ENCODE results near the gene PARD6A. TPM values are rescaled to one million over a fixed set of nuclear protein-coding genes. Genes with fewer than 3 reads are reported as not detected.

Gene PARD6A
- total and polyA plus RNA-seq, 2 of the 4 experiments (the other 2 are of a cell fraction) = 0.36 to 0.55 TPM

DNA sequence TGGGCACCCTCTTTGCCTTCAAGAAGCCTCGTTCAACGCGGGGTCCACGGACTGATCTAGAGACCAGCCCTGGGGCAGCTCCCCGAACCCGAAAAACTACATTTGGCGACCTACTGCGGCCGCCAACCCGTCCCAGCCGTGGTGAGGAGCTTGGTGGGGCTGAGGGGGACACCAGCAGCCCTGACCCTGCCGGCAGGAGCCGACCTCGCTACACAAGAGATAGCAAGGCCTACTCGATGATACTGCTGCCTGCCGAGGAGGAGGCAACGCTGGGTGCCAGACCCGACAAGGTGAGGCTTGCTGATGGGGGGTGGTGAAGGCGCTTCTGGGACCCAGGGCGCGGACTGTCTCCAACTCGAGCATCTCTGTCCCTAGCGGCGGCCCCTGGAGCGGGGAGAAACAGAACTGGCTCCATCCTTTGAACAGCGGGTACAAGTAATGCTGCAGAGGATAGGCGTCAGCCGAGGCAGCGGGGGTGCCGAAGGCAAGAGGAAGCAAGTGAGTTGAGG is 6.3 kb upstream of the PARD6A start:
- no peak for ATAC-seq (ENCODE audit: low read depth)
- CTCF ChIA-PET = no interaction called here
- no peak overlapping the region for H3K14ac ChIP-seq (replicated peaks; ENCODE audit: low read depth, low read length)

More for the DNA sequence above, 6.3 kb upstream of the PARD6A start:
- Histone ChIP-seq H3K36me3 (ENCODE audit: control insufficient read depth, insufficient read depth, low read length) (0 out of 2 replicates have a peak, but pooled peaks cover 1% of the 10 kb centered on the region), H3K79me1 (ENCODE audit: low read depth in 1 of 2, low read length in 2 of 2) (peaks cover 6 to 15% of the 10 kb centered on the region in 2 experiments; a peak in 3 of 4 replicates), H4K8ac (ENCODE audit: low read depth in 2 of 2, low read length in 2 of 2) (no peak overlapping the region), H2BK5ac (ENCODE audit: low read depth, low read length, poor library complexity, severe bottlenecking) (no peak overlapping the region), H3K9ac (ENCODE audit: low read depth, low read length) (no peak overlapping the region), H3K4ac (ENCODE audit: low read depth, low read length) (no peak overlapping the region), H2AK9ac (replicated peaks; ENCODE audit: low read depth, low read length, poor library complexity) (no peak overlapping the region), H2AFZ (replicated peaks; ENCODE audit: low read length, poor library complexity) (no peak overlapping the region), H2AK5ac (ENCODE audit: low read depth, low read length) (no peak overlapping the region; the same call in 1 of the 2 replicates), H3K9me3 (ENCODE audit: control insufficient read depth, insufficient read depth, low read length) (no peaks in the 10 kb centered on the region), H3K27ac (ENCODE audit: insufficient read depth, low read length) (no peak overlapping the region), H4K5ac (ENCODE audit: low read depth, low read length) (no peak overlapping the region), H2BK20ac (ENCODE audit: low read depth, low read length) (no peak overlapping the region), H2BK15ac (ENCODE audit: low read depth, low read length) (no peak overlapping the region), H3K4me1 (ENCODE audit: control insufficient read depth, insufficient read depth, low read length) (peaks cover 9% of the 10 kb centered on the region; the same call in 1 of the 2 replicates), H3K18ac (ENCODE audit: low read depth, low read length) (no peak overlapping the region), H3K4me2 (ENCODE audit: low read depth, low read length) (no peak overlapping the region), H4K91ac (ENCODE audit: insufficient read depth, low read depth, low read length) (no peak overlapping the region), H3K9me1 (ENCODE audit: insufficient read depth, low read length) (peaks cover 7% of the 10 kb centered on the region), H4K20me1 (ENCODE audit: insufficient read depth, low read length) (peaks cover 14% of the 10 kb centered on the region), H3K4me3 (ENCODE audit: insufficient read depth, low read depth, low read length) (no peak overlapping the region), H3K23ac (ENCODE audit: low read depth, low read length) (no peak overlapping the region), H3K27me3 (ENCODE audit: control insufficient read depth, insufficient read depth, low read length) (peaks cover 30% of the 10 kb centered on the region), H3K56ac (ENCODE audit: extremely low read depth, insufficient read depth, low read length) (no peak overlapping the region; the same call in 1 of the 2 replicates), H2BK120ac (ENCODE audit: low read depth, low read length) (no peak overlapping the region)
- intact Hi-C loops (cut with micrococcal nuclease) = no loop called here
- dilution Hi-C loops (cut with HindIII; ENCODE audit: low sequenced_read_pairs, unreplicated experiment) = no loop called here
- TF ChIP-seq FOS (IDR thresholded peaks at IDR 0.05; ENCODE audit: low read depth, low read length) (no peak), MAZ (IDR thresholded peaks at IDR 0.05; ENCODE audit: borderline replicate concordance, low read depth, low read length) (no peak), RCOR1 (IDR thresholded peaks at IDR 0.05; ENCODE audit: insufficient replicate concordance, low read length) (no peak), BHLHE40 (IDR thresholded peaks at IDR 0.05; ENCODE audit: low read depth, low read length) (no peak), RFX5 (IDR thresholded peaks at IDR 0.05; ENCODE audit: low read depth, low read length) (no peak), NFE2L2 (IDR thresholded peaks at IDR 0.05; ENCODE audit: low read depth, low read length) (no peak), RAD21 (IDR thresholded peaks at IDR 0.05; ENCODE audit: low read length) (no peak), MXI1 (IDR thresholded peaks at IDR 0.05; ENCODE audit: borderline replicate concordance, low read depth, low read length) (no peak), CEBPB (IDR thresholded peaks at IDR 0.05; ENCODE audit: low read depth, low read length) (no peak), SMC3 (IDR thresholded peaks at IDR 0.05; ENCODE audit: low read depth, low read length) (no peak)
- TF ChIP-seq, protein P1, sequence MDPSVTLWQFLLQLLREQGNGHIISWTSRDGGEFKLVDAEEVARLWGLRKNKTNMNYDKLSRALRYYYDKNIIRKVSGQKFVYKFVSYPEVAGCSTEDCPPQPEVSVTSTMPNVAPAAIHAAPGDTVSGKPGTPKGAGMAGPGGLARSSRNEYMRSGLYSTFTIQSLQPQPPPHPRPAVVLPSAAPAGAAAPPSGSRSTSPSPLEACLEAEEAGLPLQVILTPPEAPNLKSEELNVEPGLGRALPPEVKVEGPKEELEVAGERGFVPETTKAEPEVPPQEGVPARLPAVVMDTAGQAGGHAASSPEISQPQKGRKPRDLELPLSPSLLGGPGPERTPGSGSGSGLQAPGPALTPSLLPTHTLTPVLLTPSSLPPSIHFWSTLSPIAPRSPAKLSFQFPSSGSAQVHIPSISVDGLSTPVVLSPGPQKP (IDR thresholded peaks at IDR 0.05; ENCODE audit: borderline replicate concordance, low read depth, low read length) = no peak
- 53% methylated on average over 12 of the region's 30 CpGs; no CpG with 5 or more reads in 1 of the 2 experiments for WGBS, 2 experiments (ENCODE audit: extremely low coverage in 2 of 2, insufficient read length in 1 of 2)
- POLR2A ChIA-PET (ENCODE audit: unreplicated experiment) = no interaction called here
- in situ Hi-C loops (cut with MboI; ENCODE audit: low sequenced_read_pairs) = no loop called here
- no peak for DNase-seq
- BruUV-seq (replicated peaks) = no TSS peak

All from IMR-90 (cell line).